HL-60 (cell line): ENCODE measurements around the gene CDC42EP4.

Experiments
- DNase-seq, 2 experiments: peaks; one replicate each; pipeline ENCODE4 v3.0.0-alpha.2; 2010 to 2020; ENCODE audit warnings: low read depth in 1 of 2, low spot score in 1 of 2
- H3K27ac ChIP-seq: fragments of 250-450 bp; sonication (Bioruptor Pico); replicated peaks from 2 replicates; pipeline ENCODE4 v1.5.1; 2020; ENCODE audit warnings: mild to moderate bottlenecking, moderate library complexity
- H3K27me3 ChIP-seq: fragments of 250-450 bp; sonication (Bioruptor Pico); 2 replicates; pipeline ENCODE4 v1.5.1; 2021; ENCODE audit warnings: mild to moderate bottlenecking, moderate library complexity; ENCODE audit not compliant: insufficient read depth, poor library complexity, severe bottlenecking
- H3K4me3 ChIP-seq: replicated peaks from 2 replicates; pipeline ENCODE4 v1.5.1; 2011; ENCODE audit warnings: mild to moderate bottlenecking, control low read depth, low read length; ENCODE audit not compliant: insufficient read depth
- GABPA ChIP-seq: IDR thresholded peaks from 2 replicates; pipeline ENCODE4 v1.6.1; 2012; ENCODE audit warnings: low read depth
- POLR2AphosphoS5 ChIP-seq: IDR thresholded peaks from 2 replicates; pipeline ENCODE4 v1.6.1; 2012; ENCODE audit warnings: low read depth
- SPI1 ChIP-seq: IDR thresholded peaks from 2 replicates; pipeline ENCODE4 v1.6.1; 2012; ENCODE audit warnings: low read depth, mild to moderate bottlenecking, borderline replicate concordance
- TF ChIP-seq, protein P1 (sequence below): IDR thresholded peaks from one replicate; pipeline ENCODE4 v1.5.1; 2011; ENCODE audit warnings: low read length, control low read depth, inconsistent platforms; ENCODE audit not compliant: insufficient read depth
- TF ChIP-seq, protein P2 (sequence below): IDR thresholded peaks from 2 replicates; pipeline ENCODE4 v1.6.1; 2012; ENCODE audit warnings: low read depth; ENCODE audit not compliant: insufficient replicate concordance

Gene CDC42EP4

DNA sequence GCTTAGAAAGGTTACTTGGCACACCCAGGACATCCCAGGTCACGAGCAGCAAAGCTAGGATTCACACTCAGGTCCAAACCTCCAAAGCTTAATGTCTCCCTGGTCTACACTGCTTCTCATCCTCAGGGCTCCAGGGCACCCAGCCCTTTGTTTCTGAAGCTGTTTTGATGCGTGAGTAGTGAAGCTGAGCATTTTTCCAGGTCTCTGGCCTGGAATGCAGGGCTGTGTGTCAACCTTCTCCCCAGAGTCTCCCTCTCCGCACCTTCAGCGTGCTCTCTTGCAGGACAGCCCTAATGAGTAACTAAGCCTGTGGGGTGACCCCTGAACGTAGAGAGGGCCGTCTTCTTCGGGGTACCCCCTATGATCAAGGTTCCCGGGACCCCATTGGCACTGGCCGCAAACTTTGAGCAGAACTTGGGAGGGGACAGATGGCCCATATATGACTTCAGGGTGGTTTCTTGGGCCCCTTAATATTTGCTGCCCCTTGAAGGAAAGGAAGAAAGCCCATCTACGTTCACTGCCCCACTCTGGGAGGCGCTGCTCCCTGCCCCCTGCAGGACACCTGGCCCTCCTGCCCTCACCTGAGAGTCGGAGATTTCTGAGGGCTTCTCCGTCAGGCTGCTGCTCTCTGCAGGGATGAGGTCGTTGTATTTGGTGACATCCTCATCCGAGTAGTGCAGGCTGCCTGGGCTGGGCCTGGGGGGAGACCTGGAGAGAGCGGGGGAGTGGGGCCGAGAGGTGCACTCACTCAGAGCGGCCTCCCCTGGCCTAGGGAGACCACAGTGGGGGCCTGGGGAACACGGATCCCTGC, 36.4 kb upstream of the CDC42EP4 start:
- Histone ChIP-seq H3K4me3 (no peak overlapping the region), H3K27me3 (no peaks in the 10 kb centered on the region), H3K27ac (no peak overlapping the region)
- TF ChIP-seq SPI1: no peak
- TF ChIP-seq, protein P1, sequence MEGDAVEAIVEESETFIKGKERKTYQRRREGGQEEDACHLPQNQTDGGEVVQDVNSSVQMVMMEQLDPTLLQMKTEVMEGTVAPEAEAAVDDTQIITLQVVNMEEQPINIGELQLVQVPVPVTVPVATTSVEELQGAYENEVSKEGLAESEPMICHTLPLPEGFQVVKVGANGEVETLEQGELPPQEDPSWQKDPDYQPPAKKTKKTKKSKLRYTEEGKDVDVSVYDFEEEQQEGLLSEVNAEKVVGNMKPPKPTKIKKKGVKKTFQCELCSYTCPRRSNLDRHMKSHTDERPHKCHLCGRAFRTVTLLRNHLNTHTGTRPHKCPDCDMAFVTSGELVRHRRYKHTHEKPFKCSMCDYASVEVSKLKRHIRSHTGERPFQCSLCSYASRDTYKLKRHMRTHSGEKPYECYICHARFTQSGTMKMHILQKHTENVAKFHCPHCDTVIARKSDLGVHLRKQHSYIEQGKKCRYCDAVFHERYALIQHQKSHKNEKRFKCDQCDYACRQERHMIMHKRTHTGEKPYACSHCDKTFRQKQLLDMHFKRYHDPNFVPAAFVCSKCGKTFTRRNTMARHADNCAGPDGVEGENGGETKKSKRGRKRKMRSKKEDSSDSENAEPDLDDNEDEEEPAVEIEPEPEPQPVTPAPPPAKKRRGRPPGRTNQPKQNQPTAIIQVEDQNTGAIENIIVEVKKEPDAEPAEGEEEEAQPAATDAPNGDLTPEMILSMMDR: no peak
- TF ChIP-seq POLR2AphosphoS5: no peak
- TF ChIP-seq, protein P2, sequence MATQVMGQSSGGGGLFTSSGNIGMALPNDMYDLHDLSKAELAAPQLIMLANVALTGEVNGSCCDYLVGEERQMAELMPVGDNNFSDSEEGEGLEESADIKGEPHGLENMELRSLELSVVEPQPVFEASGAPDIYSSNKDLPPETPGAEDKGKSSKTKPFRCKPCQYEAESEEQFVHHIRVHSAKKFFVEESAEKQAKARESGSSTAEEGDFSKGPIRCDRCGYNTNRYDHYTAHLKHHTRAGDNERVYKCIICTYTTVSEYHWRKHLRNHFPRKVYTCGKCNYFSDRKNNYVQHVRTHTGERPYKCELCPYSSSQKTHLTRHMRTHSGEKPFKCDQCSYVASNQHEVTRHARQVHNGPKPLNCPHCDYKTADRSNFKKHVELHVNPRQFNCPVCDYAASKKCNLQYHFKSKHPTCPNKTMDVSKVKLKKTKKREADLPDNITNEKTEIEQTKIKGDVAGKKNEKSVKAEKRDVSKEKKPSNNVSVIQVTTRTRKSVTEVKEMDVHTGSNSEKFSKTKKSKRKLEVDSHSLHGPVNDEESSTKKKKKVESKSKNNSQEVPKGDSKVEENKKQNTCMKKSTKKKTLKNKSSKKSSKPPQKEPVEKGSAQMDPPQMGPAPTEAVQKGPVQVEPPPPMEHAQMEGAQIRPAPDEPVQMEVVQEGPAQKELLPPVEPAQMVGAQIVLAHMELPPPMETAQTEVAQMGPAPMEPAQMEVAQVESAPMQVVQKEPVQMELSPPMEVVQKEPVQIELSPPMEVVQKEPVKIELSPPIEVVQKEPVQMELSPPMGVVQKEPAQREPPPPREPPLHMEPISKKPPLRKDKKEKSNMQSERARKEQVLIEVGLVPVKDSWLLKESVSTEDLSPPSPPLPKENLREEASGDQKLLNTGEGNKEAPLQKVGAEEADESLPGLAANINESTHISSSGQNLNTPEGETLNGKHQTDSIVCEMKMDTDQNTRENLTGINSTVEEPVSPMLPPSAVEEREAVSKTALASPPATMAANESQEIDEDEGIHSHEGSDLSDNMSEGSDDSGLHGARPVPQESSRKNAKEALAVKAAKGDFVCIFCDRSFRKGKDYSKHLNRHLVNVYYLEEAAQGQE: no peak
- no peak for TF ChIP-seq GABPA
- DNase-seq: no peak

GRCh38 chr17:73347351-73347750, 35.5 kb upstream of the CDC42EP4 start:
- no peak for TF ChIP-seq SPI1
- TF ChIP-seq GABPA: no peak
- TF ChIP-seq, protein P2: no peak
- TF ChIP-seq, protein P1: no peak
- TF ChIP-seq POLR2AphosphoS5: no peak
- no peak overlapping the region for H3K27ac ChIP-seq
- no peaks in the 10 kb centered on the region for H3K27me3 ChIP-seq
- no peak for DNase-seq
- H3K4me3 ChIP-seq: no peak overlapping the region

DNA sequence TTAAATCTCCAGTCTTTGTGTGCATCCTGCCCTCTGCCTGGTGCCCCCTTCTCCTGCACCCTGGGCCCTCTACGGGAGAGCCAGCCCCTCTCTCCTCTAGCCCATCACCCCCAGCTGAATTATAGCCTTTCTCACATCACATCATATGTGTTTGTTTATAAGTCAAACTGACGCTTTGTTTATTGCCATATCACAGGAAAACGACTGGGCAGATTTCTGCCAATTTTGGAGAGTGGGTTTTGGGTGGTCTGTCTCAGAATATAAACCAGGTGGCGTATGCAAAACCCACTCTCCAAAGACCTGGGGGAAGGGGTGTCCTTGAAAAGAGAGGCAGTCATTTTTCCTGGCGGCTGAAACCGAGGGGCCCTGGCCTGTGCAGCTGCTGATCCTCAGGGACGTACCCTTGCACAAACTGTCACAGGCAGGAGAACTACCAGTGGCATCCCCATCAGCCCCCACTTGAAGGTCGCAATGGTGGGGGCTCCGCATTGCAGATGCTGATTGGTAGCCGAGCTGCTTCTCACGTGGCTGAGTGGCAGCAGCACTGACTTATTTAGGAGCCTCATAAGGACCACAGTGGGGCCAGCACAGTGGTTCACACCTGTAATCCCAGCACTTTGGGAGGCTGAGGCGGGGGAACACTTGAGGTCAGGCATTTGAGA, 34.8 kb upstream of the CDC42EP4 start:
- TF ChIP-seq, protein P1: no peak
- no peak for TF ChIP-seq POLR2AphosphoS5
- TF ChIP-seq, protein P2: no peak
- no peak for TF ChIP-seq GABPA
- no peak for TF ChIP-seq SPI1
- no peaks in the 10 kb centered on the region for H3K27me3 ChIP-seq
- DNase-seq: no peak

More for the DNA sequence above, 34.8 kb upstream of the CDC42EP4 start:
- H3K4me3 ChIP-seq: no peak overlapping the region
- no peak overlapping the region for H3K27ac ChIP-seq
